ENCODE data around the gene COPZ1. TPM values are rescaled to one million over a fixed set of nuclear protein-coding genes. Genes with fewer than 3 reads are reported as not detected.

COPZ1 gene
- total RNA-seq, 1 experiment from 2014 or later = 117 TPM

- Histone ChIP-seq H3K36me3 (replicated peaks; ENCODE audit: control insufficient read depth, insufficient read depth, low read length) (peaks cover 48% of the 10 kb centered on the region), H3K27me3 (ENCODE audit: control insufficient read depth, insufficient read depth, low read length) (no peaks in the 10 kb centered on the region), H3K4me3 (ENCODE audit: insufficient read depth, low read depth, low read length) (no peak overlapping the region)
- DNase-seq = no peak
Observed at GRCh38 chr12:54286042-54287030, 38.6 kb upstream of the COPZ1 start.

GRCh38 chr12:54287261-54288157 lies 37.4 kb upstream of the COPZ1 start:
- Histone ChIP-seq H3K36me3 (replicated peaks; ENCODE audit: control insufficient read depth, insufficient read depth, low read length) (peaks cover 38% of the 10 kb centered on the region), H3K4me3 (ENCODE audit: insufficient read depth, low read depth, low read length) (no peak overlapping the region), H3K27me3 (ENCODE audit: control insufficient read depth, insufficient read depth, low read length) (no peaks in the 10 kb centered on the region)
- no peak for DNase-seq

GRCh38 chr12:54292083-54292930 lies 32.6 kb upstream of the COPZ1 start:
- DNase-seq = no peak
- Histone ChIP-seq H3K36me3 (replicated peaks; ENCODE audit: control insufficient read depth, insufficient read depth, low read length) (peaks cover 2% of the 10 kb centered on the region), H3K27me3 (ENCODE audit: control insufficient read depth, insufficient read depth, low read length) (no peaks in the 10 kb centered on the region), H3K4me3 (ENCODE audit: insufficient read depth, low read depth, low read length) (no peak overlapping the region)

GRCh38 chr12:54292931-54293241 lies 32.0 kb upstream of the COPZ1 start:
- no peak for DNase-seq
- Histone ChIP-seq H3K27me3 (ENCODE audit: control insufficient read depth, insufficient read depth, low read length) (no peaks in the 10 kb centered on the region), H3K4me3 (ENCODE audit: insufficient read depth, low read depth, low read length) (no peak overlapping the region), H3K36me3 (replicated peaks; ENCODE audit: control insufficient read depth, insufficient read depth, low read length) (no peaks in the 10 kb centered on the region)

GRCh38 chr12:54294152-54294952 lies 30.6 kb upstream of the COPZ1 start:
- Histone ChIP-seq H3K36me3 (replicated peaks; ENCODE audit: control insufficient read depth, insufficient read depth, low read length) (no peaks in the 10 kb centered on the region), H3K4me3 (ENCODE audit: insufficient read depth, low read depth, low read length) (no peak overlapping the region), H3K27me3 (ENCODE audit: control insufficient read depth, insufficient read depth, low read length) (peaks cover 3% of the 10 kb centered on the region)
- peak; percentile 86 for DNase-seq

GRCh38 chr12:54294953-54295566 lies 29.9 kb upstream of the COPZ1 start:
- no peaks in the 10 kb centered on the region for H3K36me3 ChIP-seq (replicated peaks; ENCODE audit: control insufficient read depth, insufficient read depth, low read length)
- H3K27me3 ChIP-seq (ENCODE audit: control insufficient read depth, insufficient read depth, low read length) = peaks cover 9% of the 10 kb centered on the region
- DNase-seq = no peak
- H3K4me3 ChIP-seq (ENCODE audit: insufficient read depth, low read depth, low read length) = no peak overlapping the region

GRCh38 chr12:54296393-54297099 lies 28.4 kb upstream of the COPZ1 start:
- Histone ChIP-seq H3K4me3 (ENCODE audit: insufficient read depth, low read depth, low read length) (no peak overlapping the region), H3K27me3 (ENCODE audit: control insufficient read depth, insufficient read depth, low read length) (peaks cover 12% of the 10 kb centered on the region), H3K36me3 (replicated peaks; ENCODE audit: control insufficient read depth, insufficient read depth, low read length) (no peaks in the 10 kb centered on the region)
- DNase-seq = no peak

- H3K4me3 ChIP-seq (ENCODE audit: insufficient read depth, low read depth, low read length) = no peak overlapping the region
- no peak for DNase-seq
- no peaks in the 10 kb centered on the region for H3K36me3 ChIP-seq (replicated peaks; ENCODE audit: control insufficient read depth, insufficient read depth, low read length)
- peaks cover 12% of the 10 kb centered on the region for H3K27me3 ChIP-seq (ENCODE audit: control insufficient read depth, insufficient read depth, low read length)
Observed at GRCh38 chr12:54298904-54299303, 26.0 kb upstream of the COPZ1 start.

- no peak overlapping the region for H3K4me3 ChIP-seq (ENCODE audit: insufficient read depth, low read depth, low read length)
- no peaks in the 10 kb centered on the region for H3K36me3 ChIP-seq (replicated peaks; ENCODE audit: control insufficient read depth, insufficient read depth, low read length)
- peaks cover 12% of the 10 kb centered on the region for H3K27me3 ChIP-seq (ENCODE audit: control insufficient read depth, insufficient read depth, low read length)
- DNase-seq = no peak
Observed at GRCh38 chr12:54299515-54300224, 25.3 kb upstream of the COPZ1 start.

GRCh38 chr12:54300225-54300731 lies 24.7 kb upstream of the COPZ1 start:
- Histone ChIP-seq H3K36me3 (replicated peaks; ENCODE audit: control insufficient read depth, insufficient read depth, low read length) (no peaks in the 10 kb centered on the region), H3K4me3 (ENCODE audit: insufficient read depth, low read depth, low read length) (peak overlapping the region; percentile 18; the same call in 1 of the 2 replicates), H3K27me3 (ENCODE audit: control insufficient read depth, insufficient read depth, low read length) (peaks cover 12% of the 10 kb centered on the region)
- no peak for DNase-seq

- Histone ChIP-seq H3K36me3 (replicated peaks; ENCODE audit: control insufficient read depth, insufficient read depth, low read length) (no peaks in the 10 kb centered on the region), H3K27me3 (ENCODE audit: control insufficient read depth, insufficient read depth, low read length) (peaks cover 12% of the 10 kb centered on the region), H3K4me3 (ENCODE audit: insufficient read depth, low read depth, low read length) (peak within 1 kb of the TSS; percentile 18)
- DNase-seq = peak; percentile 90
Observed at GRCh38 chr12:54300732-54301427, 24.1 kb upstream of the COPZ1 start, which contains the start of gene NFE2. Gene NFE2 (minus strand): TSS chr12:54301015. CDS start chr12:54295248, 5,767 bp downstream.
